ENCODE data around the gene CIROP.
"Not testable (repeated sequence)": the region's sequence is repeated elsewhere in the genome, so short reads cannot be mapped to it uniquely, and the experiment has no call there.

DNA sequence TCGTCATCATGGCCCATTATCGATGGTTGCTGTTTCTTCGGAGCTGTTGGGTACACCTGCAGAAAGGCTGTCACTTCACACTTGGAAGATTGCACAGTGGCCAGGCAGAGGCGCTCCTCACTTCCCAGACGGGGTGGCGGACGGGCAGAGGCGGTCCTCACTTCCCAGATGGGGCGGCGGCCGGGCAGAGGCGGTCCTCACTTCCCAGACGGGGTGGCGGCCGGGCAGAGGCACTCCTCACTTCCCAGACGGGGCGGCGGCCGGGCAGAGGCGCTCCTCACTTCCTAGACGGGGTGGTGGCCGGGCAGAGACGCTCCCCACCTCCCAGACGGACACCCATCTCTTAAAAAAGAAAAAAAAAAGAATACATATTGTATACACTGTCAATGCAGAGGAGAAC lies 3.4 kb upstream of the CIROP start:
- TF ChIP-seq, protein P1, sequence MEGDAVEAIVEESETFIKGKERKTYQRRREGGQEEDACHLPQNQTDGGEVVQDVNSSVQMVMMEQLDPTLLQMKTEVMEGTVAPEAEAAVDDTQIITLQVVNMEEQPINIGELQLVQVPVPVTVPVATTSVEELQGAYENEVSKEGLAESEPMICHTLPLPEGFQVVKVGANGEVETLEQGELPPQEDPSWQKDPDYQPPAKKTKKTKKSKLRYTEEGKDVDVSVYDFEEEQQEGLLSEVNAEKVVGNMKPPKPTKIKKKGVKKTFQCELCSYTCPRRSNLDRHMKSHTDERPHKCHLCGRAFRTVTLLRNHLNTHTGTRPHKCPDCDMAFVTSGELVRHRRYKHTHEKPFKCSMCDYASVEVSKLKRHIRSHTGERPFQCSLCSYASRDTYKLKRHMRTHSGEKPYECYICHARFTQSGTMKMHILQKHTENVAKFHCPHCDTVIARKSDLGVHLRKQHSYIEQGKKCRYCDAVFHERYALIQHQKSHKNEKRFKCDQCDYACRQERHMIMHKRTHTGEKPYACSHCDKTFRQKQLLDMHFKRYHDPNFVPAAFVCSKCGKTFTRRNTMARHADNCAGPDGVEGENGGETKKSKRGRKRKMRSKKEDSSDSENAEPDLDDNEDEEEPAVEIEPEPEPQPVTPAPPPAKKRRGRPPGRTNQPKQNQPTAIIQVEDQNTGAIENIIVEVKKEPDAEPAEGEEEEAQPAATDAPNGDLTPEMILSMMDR (IDR thresholded peaks at IDR 0.05; ENCODE audit: low read depth, low read length, missing input control): not testable (repeated sequence)
- TF ChIP-seq RAD21 (IDR thresholded peaks at IDR 0.05); SP1 (IDR thresholded peaks at IDR 0.05); NR2F2 (IDR thresholded peaks at IDR 0.05); FOXA1 (IDR thresholded peaks at IDR 0.05); JUND (IDR thresholded peaks at IDR 0.05); TAF1 (conservative IDR thresholded peaks at IDR 0.05): not testable (repeated sequence)
- TF ChIP-seq, protein P2, sequence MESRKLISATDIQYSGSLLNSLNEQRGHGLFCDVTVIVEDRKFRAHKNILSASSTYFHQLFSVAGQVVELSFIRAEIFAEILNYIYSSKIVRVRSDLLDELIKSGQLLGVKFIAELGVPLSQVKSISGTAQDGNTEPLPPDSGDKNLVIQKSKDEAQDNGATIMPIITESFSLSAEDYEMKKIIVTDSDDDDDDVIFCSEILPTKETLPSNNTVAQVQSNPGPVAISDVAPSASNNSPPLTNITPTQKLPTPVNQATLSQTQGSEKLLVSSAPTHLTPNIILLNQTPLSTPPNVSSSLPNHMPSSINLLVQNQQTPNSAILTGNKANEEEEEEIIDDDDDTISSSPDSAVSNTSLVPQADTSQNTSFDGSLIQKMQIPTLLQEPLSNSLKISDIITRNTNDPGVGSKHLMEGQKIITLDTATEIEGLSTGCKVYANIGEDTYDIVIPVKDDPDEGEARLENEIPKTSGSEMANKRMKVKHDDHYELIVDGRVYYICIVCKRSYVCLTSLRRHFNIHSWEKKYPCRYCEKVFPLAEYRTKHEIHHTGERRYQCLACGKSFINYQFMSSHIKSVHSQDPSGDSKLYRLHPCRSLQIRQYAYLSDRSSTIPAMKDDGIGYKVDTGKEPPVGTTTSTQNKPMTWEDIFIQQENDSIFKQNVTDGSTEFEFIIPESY (IDR thresholded peaks at IDR 0.05): not testable (repeated sequence)
- TF ChIP-seq, protein P3, sequence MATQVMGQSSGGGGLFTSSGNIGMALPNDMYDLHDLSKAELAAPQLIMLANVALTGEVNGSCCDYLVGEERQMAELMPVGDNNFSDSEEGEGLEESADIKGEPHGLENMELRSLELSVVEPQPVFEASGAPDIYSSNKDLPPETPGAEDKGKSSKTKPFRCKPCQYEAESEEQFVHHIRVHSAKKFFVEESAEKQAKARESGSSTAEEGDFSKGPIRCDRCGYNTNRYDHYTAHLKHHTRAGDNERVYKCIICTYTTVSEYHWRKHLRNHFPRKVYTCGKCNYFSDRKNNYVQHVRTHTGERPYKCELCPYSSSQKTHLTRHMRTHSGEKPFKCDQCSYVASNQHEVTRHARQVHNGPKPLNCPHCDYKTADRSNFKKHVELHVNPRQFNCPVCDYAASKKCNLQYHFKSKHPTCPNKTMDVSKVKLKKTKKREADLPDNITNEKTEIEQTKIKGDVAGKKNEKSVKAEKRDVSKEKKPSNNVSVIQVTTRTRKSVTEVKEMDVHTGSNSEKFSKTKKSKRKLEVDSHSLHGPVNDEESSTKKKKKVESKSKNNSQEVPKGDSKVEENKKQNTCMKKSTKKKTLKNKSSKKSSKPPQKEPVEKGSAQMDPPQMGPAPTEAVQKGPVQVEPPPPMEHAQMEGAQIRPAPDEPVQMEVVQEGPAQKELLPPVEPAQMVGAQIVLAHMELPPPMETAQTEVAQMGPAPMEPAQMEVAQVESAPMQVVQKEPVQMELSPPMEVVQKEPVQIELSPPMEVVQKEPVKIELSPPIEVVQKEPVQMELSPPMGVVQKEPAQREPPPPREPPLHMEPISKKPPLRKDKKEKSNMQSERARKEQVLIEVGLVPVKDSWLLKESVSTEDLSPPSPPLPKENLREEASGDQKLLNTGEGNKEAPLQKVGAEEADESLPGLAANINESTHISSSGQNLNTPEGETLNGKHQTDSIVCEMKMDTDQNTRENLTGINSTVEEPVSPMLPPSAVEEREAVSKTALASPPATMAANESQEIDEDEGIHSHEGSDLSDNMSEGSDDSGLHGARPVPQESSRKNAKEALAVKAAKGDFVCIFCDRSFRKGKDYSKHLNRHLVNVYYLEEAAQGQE (IDR thresholded peaks at IDR 0.05): not testable (repeated sequence)
